SKM-1 (cell line): Measurements from ENCODE around the gene AK1.

Experiments used
- DNase-seq: peaks from one replicate; lab custom pipeline; 2025; ENCODE audit not compliant: unreplicated experiment; lab: John Stamatoyannopoulos, UW

AK1 gene

DNA sequence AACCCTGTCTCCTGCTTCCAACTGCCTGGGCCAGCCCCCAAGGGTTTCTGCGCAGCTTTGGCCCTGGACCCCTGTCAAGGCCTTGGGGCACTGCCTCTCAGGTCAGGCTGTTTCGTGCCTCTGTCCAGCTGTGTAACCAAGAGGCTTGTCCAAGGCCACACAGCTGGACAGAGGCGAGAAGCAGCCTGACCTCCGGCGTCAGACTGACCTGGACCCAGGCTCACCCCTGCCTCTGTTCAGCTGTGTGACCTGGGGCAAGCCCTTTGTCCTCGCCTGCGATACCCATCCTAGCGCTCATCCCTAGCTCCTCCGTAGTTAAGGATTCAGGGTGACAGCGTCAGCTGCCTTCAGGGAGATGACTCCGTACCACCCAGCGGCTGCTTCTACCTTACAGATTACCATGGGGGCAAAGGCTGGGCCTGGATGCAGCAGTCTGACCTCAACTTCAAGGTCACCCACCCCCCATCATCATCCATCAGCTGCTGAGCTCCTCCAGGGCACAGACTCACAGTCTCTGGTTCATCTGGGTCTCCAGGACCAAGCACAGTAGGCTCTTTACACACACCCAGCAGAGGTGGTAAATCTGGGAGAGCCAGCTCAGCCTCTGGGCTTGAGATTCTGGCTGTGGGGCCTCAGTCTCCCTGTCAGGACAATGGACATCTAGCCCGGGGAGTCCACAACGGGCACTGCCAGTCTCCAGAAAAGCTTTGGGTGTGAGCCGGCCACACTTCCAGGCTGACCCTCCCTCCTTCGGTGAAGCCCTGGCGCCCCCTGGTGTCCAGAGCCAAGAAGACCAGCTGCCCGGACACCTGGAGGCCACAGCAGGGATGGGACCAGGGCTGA lies 7.9 kb downstream of the AK1 start:
- DNase-seq = peak; percentile 43

DNA sequence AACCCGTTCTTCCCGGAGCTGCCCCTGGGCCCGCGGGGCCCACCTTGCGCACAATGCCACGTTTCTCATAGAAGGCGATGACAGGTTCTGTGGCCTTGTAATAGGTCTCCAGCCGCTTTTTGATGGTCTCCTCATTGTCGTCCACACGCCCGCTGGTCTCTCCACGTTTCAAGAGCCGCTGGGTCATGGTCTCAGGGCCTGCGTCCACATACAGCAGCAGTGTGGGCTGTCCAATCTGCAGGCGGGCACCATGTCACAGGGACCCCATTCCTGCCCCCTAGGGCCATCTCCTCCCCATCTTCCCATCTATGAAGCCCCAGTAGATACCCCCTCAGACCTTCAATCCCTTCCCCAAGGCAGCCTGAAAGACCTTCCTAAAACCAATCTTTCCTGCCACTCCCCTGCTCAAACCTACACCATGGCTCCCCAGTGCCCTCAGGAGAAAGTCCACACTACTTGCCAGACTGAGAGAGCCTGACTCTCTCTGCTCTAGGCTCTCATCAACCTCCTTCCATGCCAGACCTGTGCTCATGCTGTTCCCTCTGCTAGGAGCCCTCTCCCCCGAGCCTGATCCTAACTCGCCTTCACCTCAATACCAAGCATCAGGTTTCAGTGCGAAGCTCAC lies 9.1 kb downstream of the AK1 start:
- no peak for DNase-seq

- no peak for DNase-seq
These were observed 9.9 kb downstream of the AK1 start for GRCh38 chr9:127867356-127868277.

- DNase-seq = no peak
These were observed 10.9 kb downstream of the AK1 start for GRCh38 chr9:127866535-127866934.

GRCh38 chr9:127865645-127866464 lies 11.6 kb downstream of the AK1 start:
- no peak for DNase-seq

DNA sequence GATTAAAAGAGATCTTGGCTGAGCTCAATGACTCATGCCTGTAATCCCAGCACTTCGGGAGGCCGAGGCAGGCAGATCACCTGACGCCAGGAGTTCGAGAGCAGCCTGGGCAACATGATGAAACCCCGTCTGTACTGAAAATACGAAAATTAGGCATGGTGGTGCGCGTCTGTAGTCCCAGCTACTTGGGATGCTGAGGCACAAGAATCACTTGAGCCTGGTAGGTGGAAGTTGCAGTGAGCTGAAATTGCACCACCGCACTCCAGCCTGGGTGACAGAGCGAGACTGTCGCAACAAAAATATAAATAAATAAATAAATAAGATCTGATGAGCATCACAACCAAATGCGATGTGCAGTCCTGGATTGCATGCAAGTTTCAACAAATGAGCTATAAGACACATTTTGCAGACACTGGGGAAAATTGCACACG lies 14.3 kb downstream of the AK1 start:
- DNase-seq = no peak

DNA sequence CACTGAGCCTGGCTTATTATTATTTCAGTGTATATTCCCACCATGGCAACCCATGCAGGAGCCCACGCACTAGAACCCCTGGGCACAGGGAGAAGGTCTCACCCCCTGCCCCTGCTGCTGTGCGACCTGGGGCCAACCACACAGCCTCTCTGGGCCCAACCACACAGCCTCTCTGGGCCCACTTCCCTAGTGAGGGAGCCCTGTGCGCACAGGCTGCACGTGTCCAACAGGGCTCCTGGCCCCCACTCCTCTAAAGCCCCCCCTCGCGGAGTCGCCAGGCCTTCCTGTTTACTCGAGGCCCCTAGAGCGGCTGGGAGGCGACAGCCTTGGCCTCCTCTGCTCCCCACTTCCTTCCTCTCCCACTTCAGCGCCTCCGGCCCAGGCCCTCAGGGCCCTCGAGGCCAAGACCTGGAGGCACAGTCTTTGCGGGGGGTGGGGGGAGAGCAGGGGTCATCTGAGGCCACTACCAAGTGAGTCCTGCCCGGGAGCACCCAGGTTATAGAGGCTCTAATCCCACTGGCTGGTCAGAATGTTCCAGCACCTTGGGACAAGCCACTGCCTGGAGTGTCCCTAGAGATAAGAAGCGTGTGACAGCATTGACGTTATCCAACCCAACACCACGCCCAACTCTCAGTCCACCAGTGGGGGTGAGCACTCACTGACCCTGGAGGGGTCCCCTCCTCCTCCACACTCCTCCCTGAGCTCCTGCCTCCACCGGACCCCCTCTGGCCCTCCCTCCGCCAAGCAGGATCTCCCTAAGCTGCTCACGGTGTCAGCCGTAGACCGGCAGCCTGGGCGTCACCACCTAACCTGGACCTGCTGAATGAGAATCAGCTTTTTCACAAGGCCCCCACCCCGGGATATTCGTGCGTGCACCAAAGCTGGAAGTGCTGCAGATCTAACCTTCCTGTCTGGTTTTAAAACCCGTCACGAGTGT lies 15.1 kb downstream of the AK1 start:
- DNase-seq = peak; percentile 95

DNA sequence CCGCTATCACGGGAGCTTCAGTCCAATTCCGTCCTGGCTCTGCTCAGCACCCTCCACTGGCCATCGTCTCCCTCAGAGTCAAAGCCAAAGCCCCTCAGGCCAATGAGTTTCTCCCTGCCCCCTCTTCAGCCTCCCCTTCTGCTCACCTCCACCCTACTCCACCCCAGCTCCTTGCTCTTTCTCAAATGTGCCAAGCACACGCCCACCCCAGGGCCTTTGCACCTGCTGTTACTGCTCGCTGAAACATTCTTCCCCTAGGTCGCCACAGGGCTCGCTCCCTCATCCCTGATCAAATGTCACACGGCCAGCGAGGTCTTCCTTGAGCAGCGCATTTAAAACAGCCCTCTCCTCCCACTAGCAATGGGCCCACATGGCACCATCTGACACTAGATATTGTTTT lies 16.7 kb downstream of the AK1 start:
- DNase-seq = no peak

- DNase-seq = no peak
These were observed 17.2 kb downstream of the AK1 start for GRCh38 chr9:127860260-127860659.

DNA sequence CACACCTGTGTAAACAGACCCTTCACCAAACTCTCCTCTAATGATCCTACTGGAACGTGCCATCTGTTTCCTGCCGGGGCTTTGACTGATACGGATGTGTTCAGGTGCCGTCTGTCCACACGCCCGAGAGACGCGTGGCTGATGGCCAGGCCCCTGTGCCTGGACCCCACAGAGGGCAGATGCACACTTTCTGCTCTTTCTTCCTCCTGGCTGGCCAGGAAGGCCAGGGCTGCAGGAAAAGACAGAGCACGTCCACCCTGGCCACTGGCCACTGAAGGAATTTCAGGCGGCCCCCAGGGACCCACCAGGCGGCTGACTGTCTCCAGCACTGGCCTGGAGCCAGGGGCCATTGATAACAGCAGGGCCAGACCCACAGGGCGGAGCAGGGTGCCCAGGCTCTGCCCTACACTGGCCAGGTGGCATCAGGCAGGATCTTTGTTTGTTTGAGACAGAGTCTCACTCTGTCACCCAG lies 19.4 kb downstream of the AK1 start:
- DNase-seq = no peak

- DNase-seq = no peak
These were observed 20.2 kb downstream of the AK1 start for GRCh38 chr9:127857278-127857677.

DNA sequence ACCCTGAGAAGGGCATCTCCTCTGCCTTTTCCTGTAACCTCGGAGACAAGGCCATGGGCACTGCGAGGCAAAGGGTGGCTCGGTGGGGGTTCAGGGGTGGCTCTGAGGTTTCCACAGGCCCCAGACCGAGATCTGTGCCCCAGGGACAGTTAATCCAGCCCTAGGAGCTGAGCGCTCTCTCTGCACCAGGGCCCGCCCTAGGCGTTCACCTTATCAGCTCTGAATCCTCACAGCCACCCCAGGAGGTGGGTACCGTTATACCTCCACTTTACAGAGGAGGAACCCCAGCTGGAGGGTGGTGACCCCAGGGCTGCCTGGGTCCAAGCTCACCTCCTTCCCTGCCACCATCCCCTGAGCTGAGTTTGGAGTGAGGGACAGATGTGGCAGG lies 20.8 kb downstream of the AK1 start:
- no peak for DNase-seq

- no peak for DNase-seq
These were observed 21.3 kb downstream of the AK1 start for GRCh38 chr9:127856094-127856728.

DNA sequence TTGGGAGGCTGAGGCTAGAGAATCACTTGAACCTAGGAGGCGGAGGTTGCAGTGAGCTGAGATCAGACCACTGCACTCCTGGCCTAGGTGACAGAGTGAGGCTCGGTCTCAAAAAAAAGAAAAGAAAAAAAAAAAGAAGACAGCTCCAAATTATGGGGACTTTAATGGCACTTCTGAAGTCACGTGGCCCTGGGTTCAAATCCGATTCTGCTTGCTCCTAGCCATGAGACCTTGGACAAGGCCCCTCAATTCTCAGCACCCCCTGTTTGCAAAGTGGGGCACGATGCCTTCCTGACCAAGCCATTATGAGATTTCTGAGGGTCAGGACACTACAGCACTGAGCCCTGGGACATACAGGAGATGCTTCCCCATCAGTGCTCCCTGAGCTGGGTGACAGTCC lies 22.0 kb downstream of the AK1 start:
- no peak for DNase-seq

DNA sequence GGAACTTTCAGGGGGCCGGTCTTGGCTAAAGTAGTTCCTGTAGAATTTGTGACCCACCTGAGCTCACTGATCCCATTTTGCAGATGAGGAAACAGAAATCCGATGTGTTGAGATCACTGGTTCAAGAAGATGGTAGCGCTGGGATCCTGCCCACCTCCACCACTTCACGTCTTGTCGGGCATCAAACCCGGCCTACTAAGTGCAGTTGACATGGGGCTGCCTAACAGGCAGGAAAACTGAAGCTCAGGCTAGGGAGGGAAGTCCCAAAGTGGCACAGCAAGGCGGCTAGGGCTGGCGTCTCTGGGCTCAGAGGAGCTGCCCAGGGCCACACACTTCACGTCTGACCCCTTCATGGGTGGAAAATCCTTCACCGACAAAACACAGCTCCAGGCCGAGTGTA lies 22.5 kb downstream of the AK1 start:
- no peak for DNase-seq

- DNase-seq = no peak
These were observed 23.2 kb downstream of the AK1 start, which contains the start of gene ENG for GRCh38 chr9:127854184-127854806. TSS of gene ENG (minus strand) at chr9:127854658. CDS start at chr9:127854355, 303 bp downstream.

GRCh38 chr9:127853312-127854183 lies 23.9 kb downstream of the AK1 start:
- no peak for DNase-seq
